ENCODE data around the gene TSPAN18.

DNA sequence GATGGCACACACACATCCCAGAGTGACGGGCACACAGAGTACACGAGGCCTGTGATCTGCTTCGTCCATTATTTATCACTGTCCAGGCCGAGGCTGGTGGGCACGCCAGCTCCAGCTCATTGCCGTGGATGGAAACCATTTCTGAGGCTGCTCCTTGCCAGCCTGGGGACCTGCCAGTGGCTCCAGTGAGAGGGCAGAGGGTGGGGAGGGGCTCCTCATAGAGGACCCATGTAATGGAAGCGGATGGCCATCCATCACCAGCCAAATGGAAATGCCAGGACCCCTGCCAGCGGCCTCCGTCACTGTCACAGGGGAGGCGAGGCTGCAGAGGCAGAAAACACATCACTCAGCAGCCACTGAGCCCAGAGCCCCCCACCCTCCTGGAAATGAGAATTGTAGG is 188.2 kb downstream of the TSPAN18 start:
- TF ChIP-seq, protein P1, sequence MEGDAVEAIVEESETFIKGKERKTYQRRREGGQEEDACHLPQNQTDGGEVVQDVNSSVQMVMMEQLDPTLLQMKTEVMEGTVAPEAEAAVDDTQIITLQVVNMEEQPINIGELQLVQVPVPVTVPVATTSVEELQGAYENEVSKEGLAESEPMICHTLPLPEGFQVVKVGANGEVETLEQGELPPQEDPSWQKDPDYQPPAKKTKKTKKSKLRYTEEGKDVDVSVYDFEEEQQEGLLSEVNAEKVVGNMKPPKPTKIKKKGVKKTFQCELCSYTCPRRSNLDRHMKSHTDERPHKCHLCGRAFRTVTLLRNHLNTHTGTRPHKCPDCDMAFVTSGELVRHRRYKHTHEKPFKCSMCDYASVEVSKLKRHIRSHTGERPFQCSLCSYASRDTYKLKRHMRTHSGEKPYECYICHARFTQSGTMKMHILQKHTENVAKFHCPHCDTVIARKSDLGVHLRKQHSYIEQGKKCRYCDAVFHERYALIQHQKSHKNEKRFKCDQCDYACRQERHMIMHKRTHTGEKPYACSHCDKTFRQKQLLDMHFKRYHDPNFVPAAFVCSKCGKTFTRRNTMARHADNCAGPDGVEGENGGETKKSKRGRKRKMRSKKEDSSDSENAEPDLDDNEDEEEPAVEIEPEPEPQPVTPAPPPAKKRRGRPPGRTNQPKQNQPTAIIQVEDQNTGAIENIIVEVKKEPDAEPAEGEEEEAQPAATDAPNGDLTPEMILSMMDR (conservative IDR thresholded peaks at IDR 0.05; ENCODE audit: low read depth, low read length) = no peak
- no peak for TF ChIP-seq CEBPB (IDR thresholded peaks at IDR 0.05; ENCODE audit: low read depth, low read length)
- no peak for TF ChIP-seq MAFK (IDR thresholded peaks at IDR 0.05; ENCODE audit: low read depth, low read length)
- no peak for TF ChIP-seq BHLHE40 (IDR thresholded peaks at IDR 0.05; ENCODE audit: low read depth, low read length)

Data from IMR-90 (cell line).